ENCODE measurements around the gene LBH. TPM values are rescaled to one million over a fixed set of nuclear protein-coding genes. Genes with fewer than 3 reads are reported as not detected.

The LBH gene
- total and polyA plus RNA-seq, 2 experiments from 2014 or later, result 162 to 285 TPM

- Histone ChIP-seq H3K79me2 (ENCODE audit: insufficient read depth) (peaks cover 30% of the 10 kb centered on the region), H3F3A (ENCODE audit: insufficient read depth) (peaks cover 89% of the 10 kb centered on the region), H3K9me2 (ENCODE audit: insufficient read depth) (no peaks in the 10 kb centered on the region), H3K27me3 (replicated peaks; ENCODE audit: insufficient read depth) (no peaks in the 10 kb centered on the region), H3K4me3 (no peak overlapping the region), H4K20me1 (ENCODE audit: insufficient read depth) (peaks cover 2% of the 10 kb centered on the region; the same call in 1 of the 2 replicates), H3K9ac (no peak overlapping the region), H3K4me2 (ENCODE audit: unreplicated experiment) (no peak overlapping the region), H3K9me3 (ENCODE audit: low read depth) (no peaks in the 10 kb centered on the region), H2AFZ (no peak overlapping the region), H3K4me1 (ENCODE audit: insufficient read depth) (peaks cover 16% of the 10 kb centered on the region), H3K36me3 (ENCODE audit: low read depth) (peaks cover 47% of the 10 kb centered on the region), H3K27ac (no peak overlapping the region)
- TF ChIP-seq EZH2 (IDR thresholded peaks at IDR 0.05; ENCODE audit: insufficient read depth, poor library complexity, severe bottlenecking), result no peak
- no peak for TF ChIP-seq EZH2phosphoT487 (IDR thresholded peaks at IDR 0.05; ENCODE audit: insufficient read depth, low read depth)
- in situ Hi-C loops (cut with MboI), result no loop called here
- no peak for DNase-seq
Observed at GRCh38 chr2:30261695-30262211, 30.4 kb downstream of the LBH start.

GRCh38 chr2:30262716-30263309, 31.5 kb downstream of the LBH start:
- H3K4me3 ChIP-seq, result no peak overlapping the region
- no peaks in the 10 kb centered on the region for H3K27me3 ChIP-seq (replicated peaks; ENCODE audit: insufficient read depth)
- H2AFZ ChIP-seq, result no peak overlapping the region
- H3K9me2 ChIP-seq (ENCODE audit: insufficient read depth), result no peaks in the 10 kb centered on the region
- no peak overlapping the region for H3K4me2 ChIP-seq (ENCODE audit: unreplicated experiment)
- H3K9me3 ChIP-seq (ENCODE audit: low read depth), result no peaks in the 10 kb centered on the region
- H3K79me2 ChIP-seq (ENCODE audit: insufficient read depth), result peaks cover 19% of the 10 kb centered on the region
- WGBS, 2 experiments (ENCODE audit: low coverage in 1 of 2, low lambda C conversion rate in 2 of 2, missing lambda C conversion rate in 2 of 2), result 86 to 92% methylated on average over 5 of the region's 5 CpGs
- DNase-seq, result no peak
- H3K27ac ChIP-seq, result no peak overlapping the region
- peaks cover 2% of the 10 kb centered on the region; the same call in 1 of the 2 replicates for H4K20me1 ChIP-seq (ENCODE audit: insufficient read depth)
- H3F3A ChIP-seq (ENCODE audit: insufficient read depth), result peaks cover 79% of the 10 kb centered on the region
- TF ChIP-seq EZH2 (IDR thresholded peaks at IDR 0.05; ENCODE audit: insufficient read depth, poor library complexity, severe bottlenecking), result no peak
- no peak for TF ChIP-seq EZH2phosphoT487 (IDR thresholded peaks at IDR 0.05; ENCODE audit: insufficient read depth, low read depth)
- peaks cover 36% of the 10 kb centered on the region for H3K36me3 ChIP-seq (ENCODE audit: low read depth)
- H3K4me1 ChIP-seq (ENCODE audit: insufficient read depth), result peaks cover 17% of the 10 kb centered on the region
- no peak overlapping the region for H3K9ac ChIP-seq
- in situ Hi-C loops (cut with MboI), result no loop called here

DNA sequence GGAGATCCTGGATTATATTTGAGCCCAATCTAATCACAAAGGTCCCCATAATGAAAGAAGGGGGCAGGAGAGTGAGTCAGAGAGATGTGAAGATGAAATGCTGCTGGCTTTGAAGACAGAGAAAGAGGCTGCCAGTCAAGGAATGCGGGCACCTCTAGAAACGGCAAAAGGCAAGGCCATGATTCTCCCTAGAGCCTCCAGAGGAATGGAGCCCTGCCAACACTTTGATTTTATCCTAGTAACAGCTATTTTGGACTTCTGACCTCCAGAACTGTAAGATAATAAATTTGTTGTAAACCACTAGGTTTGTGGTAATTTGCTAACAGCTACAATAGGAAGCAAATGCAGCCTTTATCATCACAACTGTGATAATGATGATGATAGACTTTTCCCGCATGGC, 32.9 kb downstream of the LBH start:
- WGBS, 2 experiments (ENCODE audit: low coverage in 1 of 2, low lambda C conversion rate in 2 of 2, missing lambda C conversion rate in 2 of 2), result 85 to 87% methylated on average over 3 of the region's 3 CpGs
- Histone ChIP-seq H3K27me3 (replicated peaks; ENCODE audit: insufficient read depth) (no peaks in the 10 kb centered on the region), H2AFZ (no peak overlapping the region), H3F3A (ENCODE audit: insufficient read depth) (peaks cover 64% of the 10 kb centered on the region), H3K4me2 (ENCODE audit: unreplicated experiment) (no peak overlapping the region), H4K20me1 (ENCODE audit: insufficient read depth) (peaks cover 2% of the 10 kb centered on the region; the same call in 1 of the 2 replicates), H3K27ac (no peak overlapping the region), H3K9me2 (ENCODE audit: insufficient read depth) (no peaks in the 10 kb centered on the region), H3K79me2 (ENCODE audit: insufficient read depth) (peaks cover 5% of the 10 kb centered on the region), H3K4me1 (ENCODE audit: insufficient read depth) (peaks cover 17% of the 10 kb centered on the region), H3K9ac (no peak overlapping the region), H3K36me3 (ENCODE audit: low read depth) (peaks cover 23% of the 10 kb centered on the region), H3K4me3 (no peak overlapping the region), H3K9me3 (ENCODE audit: low read depth) (no peaks in the 10 kb centered on the region)
- TF ChIP-seq EZH2phosphoT487 (IDR thresholded peaks at IDR 0.05; ENCODE audit: insufficient read depth, low read depth), result no peak
- TF ChIP-seq EZH2 (IDR thresholded peaks at IDR 0.05; ENCODE audit: insufficient read depth, poor library complexity, severe bottlenecking), result no peak
- no peak for DNase-seq
- in situ Hi-C loops (cut with MboI), result no loop called here

DNA sequence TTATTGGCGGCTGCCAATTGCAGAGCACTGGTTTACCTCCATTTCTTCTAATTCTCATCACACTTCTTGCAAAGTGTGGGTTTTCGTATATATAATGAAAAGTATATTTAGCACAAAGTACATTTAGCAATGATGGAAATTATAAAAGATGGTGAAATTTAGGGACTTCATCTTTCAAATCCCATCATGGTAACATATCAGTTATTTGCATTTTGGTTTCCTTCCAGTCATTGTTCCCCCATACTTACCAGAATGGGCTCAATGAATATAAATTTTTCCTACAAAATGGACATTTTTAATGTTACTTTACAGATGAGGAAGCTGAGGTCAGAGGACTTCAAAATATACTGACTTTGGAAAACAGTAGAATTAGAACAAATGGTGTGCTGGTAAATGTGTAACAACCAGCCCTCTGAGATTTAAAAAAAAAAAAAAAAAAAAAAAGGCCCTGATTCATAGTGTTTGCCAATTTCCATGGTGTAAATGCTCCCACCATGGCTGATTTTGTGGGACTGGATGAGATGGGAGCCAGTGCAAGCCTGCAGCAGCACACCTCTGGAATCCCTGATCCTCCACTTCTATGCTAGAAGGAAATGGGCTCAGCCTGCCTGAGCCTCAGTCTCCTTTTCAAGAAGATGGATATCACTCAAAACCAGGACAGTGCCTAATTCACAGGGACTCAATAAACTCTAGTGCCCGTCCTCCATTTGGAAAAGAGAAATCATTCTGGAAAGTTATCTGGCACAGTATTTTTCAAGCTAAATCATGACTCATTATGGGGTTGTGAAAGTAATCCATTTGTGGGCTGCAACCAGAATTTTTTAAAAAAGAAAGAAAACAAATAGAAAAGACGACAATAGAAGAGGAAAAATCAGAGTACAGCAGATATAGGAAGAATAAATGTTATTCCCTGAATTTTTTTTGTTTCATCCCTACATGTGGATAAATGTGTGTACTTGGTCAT, 34.0 kb downstream of the LBH start:
- 48 to 50% methylated on average over 4 of the region's 4 CpGs for WGBS, 2 experiments (ENCODE audit: low coverage in 1 of 2, low lambda C conversion rate in 2 of 2, missing lambda C conversion rate in 2 of 2)
- H3K27me3 ChIP-seq (replicated peaks; ENCODE audit: insufficient read depth), result no peaks in the 10 kb centered on the region
- peak overlapping the region; percentile 92 for H3K4me2 ChIP-seq (ENCODE audit: unreplicated experiment)
- no peaks in the 10 kb centered on the region for H3K9me2 ChIP-seq (ENCODE audit: insufficient read depth)
- peaks cover 12% of the 10 kb centered on the region for H3K36me3 ChIP-seq (ENCODE audit: low read depth)
- peaks cover 17% of the 10 kb centered on the region for H3K4me1 ChIP-seq (ENCODE audit: insufficient read depth)
- H3K27ac ChIP-seq, result peak overlapping the region; percentile 89
- TF ChIP-seq EZH2 (IDR thresholded peaks at IDR 0.05; ENCODE audit: insufficient read depth, poor library complexity, severe bottlenecking) (no peak), EZH2phosphoT487 (IDR thresholded peaks at IDR 0.05; ENCODE audit: insufficient read depth, low read depth) (no peak)
- H3K9ac ChIP-seq, result peak overlapping the region; percentile 74
- peak overlapping the region; percentile 63 for H3K4me3 ChIP-seq
- H2AFZ ChIP-seq, result peak overlapping the region; percentile 78
- H4K20me1 ChIP-seq (ENCODE audit: insufficient read depth), result no peaks in the 10 kb centered on the region
- H3K9me3 ChIP-seq (ENCODE audit: low read depth), result no peaks in the 10 kb centered on the region
- DNase-seq, result peak; percentile 83
- no peaks in the 10 kb centered on the region for H3K79me2 ChIP-seq (ENCODE audit: insufficient read depth)
- in situ Hi-C loops (cut with MboI), result no loop called here
- peaks cover 53% of the 10 kb centered on the region for H3F3A ChIP-seq (ENCODE audit: insufficient read depth)

Measured in GM23248 (cell line).